ENCODE results near the gene NEK4. TPM values are rescaled to one million over a fixed set of nuclear protein-coding genes. Genes with fewer than 3 reads are reported as not detected.

The NEK4 gene
- total and polyA plus RNA-seq, 2 of the 13 experiments (the other 11 are each of a cell fraction or from before 2014, with no cell fraction given), result 16.5 to 38.0 TPM

DNA sequence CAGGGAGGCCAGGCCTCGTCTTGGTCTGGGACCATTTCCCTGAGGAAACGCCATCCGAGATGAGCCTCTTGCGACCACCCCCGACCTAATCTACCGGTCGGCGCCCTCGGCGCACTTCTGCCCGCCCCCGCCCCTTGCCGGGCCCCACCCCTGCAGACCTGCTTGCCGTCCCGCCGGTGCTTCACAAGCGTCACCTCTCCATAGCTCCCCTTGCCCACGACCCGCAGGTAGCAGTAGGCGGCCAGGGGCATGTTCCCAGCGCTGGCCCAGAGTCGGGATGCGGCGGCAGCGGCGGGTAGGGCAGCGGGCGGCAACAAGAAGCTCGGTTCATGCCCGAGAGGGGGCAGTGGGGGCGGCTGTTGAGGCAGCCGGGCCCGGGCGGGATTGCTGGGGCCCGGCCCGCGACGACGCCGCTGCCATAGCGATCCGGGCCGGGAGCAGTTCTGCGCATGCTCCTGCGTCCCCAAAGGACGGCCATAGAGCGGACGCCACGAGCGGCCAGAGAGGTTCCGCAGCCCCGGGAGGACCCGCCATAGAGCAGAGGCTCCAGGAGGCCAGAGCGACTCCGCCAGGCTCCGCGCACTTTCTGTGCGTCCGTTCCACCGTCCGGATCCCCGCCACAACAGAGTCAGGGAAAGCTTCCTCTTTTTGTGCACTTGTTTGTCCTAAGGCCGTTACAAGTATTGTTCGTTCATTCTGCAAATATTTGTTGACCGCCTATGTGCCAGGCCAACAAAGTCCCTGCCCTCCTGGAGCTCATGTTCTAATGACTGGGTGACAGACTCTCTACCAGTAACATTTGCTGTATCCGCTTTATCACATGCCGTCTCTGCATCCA is at the start of gene NEK4 (continued):
- TF ChIP-seq, protein P1, sequence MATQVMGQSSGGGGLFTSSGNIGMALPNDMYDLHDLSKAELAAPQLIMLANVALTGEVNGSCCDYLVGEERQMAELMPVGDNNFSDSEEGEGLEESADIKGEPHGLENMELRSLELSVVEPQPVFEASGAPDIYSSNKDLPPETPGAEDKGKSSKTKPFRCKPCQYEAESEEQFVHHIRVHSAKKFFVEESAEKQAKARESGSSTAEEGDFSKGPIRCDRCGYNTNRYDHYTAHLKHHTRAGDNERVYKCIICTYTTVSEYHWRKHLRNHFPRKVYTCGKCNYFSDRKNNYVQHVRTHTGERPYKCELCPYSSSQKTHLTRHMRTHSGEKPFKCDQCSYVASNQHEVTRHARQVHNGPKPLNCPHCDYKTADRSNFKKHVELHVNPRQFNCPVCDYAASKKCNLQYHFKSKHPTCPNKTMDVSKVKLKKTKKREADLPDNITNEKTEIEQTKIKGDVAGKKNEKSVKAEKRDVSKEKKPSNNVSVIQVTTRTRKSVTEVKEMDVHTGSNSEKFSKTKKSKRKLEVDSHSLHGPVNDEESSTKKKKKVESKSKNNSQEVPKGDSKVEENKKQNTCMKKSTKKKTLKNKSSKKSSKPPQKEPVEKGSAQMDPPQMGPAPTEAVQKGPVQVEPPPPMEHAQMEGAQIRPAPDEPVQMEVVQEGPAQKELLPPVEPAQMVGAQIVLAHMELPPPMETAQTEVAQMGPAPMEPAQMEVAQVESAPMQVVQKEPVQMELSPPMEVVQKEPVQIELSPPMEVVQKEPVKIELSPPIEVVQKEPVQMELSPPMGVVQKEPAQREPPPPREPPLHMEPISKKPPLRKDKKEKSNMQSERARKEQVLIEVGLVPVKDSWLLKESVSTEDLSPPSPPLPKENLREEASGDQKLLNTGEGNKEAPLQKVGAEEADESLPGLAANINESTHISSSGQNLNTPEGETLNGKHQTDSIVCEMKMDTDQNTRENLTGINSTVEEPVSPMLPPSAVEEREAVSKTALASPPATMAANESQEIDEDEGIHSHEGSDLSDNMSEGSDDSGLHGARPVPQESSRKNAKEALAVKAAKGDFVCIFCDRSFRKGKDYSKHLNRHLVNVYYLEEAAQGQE (IDR thresholded peaks at IDR 0.05; ENCODE audit: borderline replicate concordance in 1 of 2, low read depth in 1 of 2, low read length in 2 of 2), result peak in 1 of 2 experiments; percentile 54; a peak in 1 of 4 replicates
- TF ChIP-seq MIER2 (CRISPR knock-in tag; IDR thresholded peaks at IDR 0.05) (no peak), GRHL1 (CRISPR knock-in tag; conservative IDR thresholded peaks at IDR 0.05) (no peak), ZSCAN21 (CRISPR knock-in tag; IDR thresholded peaks at IDR 0.05; ENCODE audit: borderline replicate concordance) (no peak), ZNF768 (CRISPR knock-in tag; IDR thresholded peaks at IDR 0.05) (no peak), TOE1 (CRISPR knock-in tag; IDR thresholded peaks at IDR 0.05) (no peak), ZNF646 (CRISPR knock-in tag; IDR thresholded peaks at IDR 0.05) (no peak), HNRNPUL1 (IDR thresholded peaks at IDR 0.05; ENCODE audit: low read depth, low read length) (no peak), EHMT2 (IDR thresholded peaks at IDR 0.05; ENCODE audit: borderline replicate concordance, low read depth, low read length) (no peak), KAT2B (IDR thresholded peaks at IDR 0.05; ENCODE audit: borderline replicate concordance, low read depth, low read length) (no peak), ZSCAN12 (CRISPR knock-in tag; IDR thresholded peaks at IDR 0.05) (peak; percentile 25; the same call in 1 of the 2 replicates), THAP11 (CRISPR knock-in tag; IDR thresholded peaks at IDR 0.05) (peak; percentile 84), PATZ1 (CRISPR knock-in tag; IDR thresholded peaks at IDR 0.05) (peak; percentile 67), XRCC5 (optimal IDR thresholded peaks at IDR 0.05; ENCODE audit: low read length) (peak; percentile 78)

Measured in HepG2 (cell line).